Measurements from ENCODE around the gene IYD. TPM values are rescaled to one million over a fixed set of nuclear protein-coding genes. Genes with fewer than 3 reads are reported as not detected.

IYD gene
- total and polyA plus RNA-seq, 10 of the 15 experiments (the other 5 are each of a cell fraction or from before 2014, with no cell fraction given) = 0.07 TPM; not detected in 9

DNA sequence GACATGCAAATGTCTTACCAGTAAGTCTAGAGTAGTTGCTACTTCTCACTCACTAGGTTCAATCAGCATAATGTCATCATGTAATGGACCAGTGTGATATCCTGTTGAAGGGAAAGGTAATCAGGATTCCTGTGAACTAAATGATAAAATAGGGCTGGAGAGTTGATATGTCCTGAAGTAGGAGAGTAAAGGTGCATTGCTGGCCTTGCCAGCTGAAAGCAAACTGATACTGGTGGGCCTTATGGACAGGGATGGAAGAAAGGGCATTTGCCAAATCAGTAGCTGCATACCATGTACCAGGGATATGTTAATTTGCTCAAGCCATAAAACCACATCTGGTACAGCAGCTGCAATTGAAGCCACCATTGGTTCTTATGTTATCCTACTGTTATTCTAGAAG lies 37.5 kb upstream of the IYD start (continued):
- TF ChIP-seq, protein P1, sequence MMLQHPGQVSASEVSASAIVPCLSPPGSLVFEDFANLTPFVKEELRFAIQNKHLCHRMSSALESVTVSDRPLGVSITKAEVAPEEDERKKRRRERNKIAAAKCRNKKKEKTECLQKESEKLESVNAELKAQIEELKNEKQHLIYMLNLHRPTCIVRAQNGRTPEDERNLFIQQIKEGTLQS (IDR thresholded peaks at IDR 0.05; ENCODE audit: borderline replicate concordance, extremely low read depth, low read depth, low read length) = no peak
- no peak for TF ChIP-seq JUNB (IDR thresholded peaks at IDR 0.05)
- no peak for TF ChIP-seq PML (IDR thresholded peaks at IDR 0.05; ENCODE audit: low read length)
- TF ChIP-seq, protein P2, sequence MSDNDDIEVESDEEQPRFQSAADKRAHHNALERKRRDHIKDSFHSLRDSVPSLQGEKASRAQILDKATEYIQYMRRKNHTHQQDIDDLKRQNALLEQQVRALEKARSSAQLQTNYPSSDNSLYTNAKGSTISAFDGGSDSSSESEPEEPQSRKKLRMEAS (IDR thresholded peaks at IDR 0.05; ENCODE audit: low read depth, low read length) = no peak
- TF ChIP-seq, protein P3, sequence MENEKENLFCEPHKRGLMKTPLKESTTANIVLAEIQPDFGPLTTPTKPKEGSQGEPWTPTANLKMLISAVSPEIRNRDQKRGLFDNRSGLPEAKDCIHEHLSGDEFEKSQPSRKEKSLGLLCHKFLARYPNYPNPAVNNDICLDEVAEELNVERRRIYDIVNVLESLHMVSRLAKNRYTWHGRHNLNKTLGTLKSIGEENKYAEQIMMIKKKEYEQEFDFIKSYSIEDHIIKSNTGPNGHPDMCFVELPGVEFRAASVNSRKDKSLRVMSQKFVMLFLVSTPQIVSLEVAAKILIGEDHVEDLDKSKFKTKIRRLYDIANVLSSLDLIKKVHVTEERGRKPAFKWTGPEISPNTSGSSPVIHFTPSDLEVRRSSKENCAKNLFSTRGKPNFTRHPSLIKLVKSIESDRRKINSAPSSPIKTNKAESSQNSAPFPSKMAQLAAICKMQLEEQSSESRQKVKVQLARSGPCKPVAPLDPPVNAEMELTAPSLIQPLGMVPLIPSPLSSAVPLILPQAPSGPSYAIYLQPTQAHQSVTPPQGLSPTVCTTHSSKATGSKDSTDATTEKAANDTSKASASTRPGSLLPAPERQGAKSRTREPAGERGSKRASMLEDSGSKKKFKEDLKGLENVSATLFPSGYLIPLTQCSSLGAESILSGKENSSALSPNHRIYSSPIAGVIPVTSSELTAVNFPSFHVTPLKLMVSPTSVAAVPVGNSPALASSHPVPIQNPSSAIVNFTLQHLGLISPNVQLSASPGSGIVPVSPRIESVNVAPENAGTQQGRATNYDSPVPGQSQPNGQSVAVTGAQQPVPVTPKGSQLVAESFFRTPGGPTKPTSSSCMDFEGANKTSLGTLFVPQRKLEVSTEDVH (IDR thresholded peaks at IDR 0.05; ENCODE audit: low read depth, partially characterized antibody) = no peak
- TF ChIP-seq, protein P4, sequence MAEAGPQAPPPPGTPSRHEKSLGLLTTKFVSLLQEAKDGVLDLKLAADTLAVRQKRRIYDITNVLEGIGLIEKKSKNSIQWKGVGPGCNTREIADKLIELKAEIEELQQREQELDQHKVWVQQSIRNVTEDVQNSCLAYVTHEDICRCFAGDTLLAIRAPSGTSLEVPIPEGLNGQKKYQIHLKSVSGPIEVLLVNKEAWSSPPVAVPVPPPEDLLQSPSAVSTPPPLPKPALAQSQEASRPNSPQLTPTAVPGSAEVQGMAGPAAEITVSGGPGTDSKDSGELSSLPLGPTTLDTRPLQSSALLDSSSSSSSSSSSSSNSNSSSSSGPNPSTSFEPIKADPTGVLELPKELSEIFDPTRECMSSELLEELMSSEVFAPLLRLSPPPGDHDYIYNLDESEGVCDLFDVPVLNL (IDR thresholded peaks at IDR 0.05; ENCODE audit: low read depth, low read length) = no peak

DNA sequence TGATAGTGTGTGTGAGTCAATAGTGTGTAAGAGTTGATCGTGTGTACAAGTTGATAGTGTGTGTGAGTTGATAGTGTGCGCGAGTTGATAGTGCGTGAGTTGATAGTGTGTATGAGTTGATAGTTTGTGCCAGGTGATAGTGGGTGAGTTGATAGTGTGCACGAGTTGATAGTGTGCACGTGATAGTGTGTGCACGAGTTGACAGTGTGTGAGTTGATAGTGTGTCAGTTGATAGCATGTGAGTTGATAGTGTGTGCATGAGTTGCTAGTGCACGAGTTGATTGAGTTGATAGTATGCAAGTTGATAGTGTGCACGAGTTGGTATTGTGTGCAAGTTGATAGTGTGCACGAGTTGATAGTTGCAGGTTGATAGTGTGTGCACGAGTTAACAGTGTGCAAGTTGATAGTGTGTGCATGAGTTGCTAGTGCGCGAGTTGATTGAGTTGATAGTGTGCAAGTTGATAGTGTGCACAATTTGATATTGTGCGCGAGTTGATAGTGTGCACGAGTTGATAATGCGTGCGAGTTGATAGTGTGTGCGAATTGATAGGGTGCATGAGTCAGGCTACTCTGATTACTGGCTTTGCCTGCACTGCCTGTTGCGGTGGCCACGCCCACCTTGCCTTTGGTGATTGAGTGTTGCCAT lies 35.8 kb upstream of the IYD start:
- ATAC-seq = no peak

More for the DNA sequence above, 35.8 kb upstream of the IYD start:
- POLR2A ChIA-PET = no interaction called here
- no peak overlapping the region for H3K4me3 ChIP-seq
- H3K27ac ChIP-seq (ENCODE audit: control insufficient read depth, insufficient read depth) = no peak overlapping the region
- H3K27me3 ChIP-seq (replicated peaks in 1 of 2; ENCODE audit: control insufficient read depth in 2 of 2, insufficient read depth in 2 of 2, low read length in 1 of 2) = no peaks in the 10 kb centered on the region
- H3K4me1 ChIP-seq (ENCODE audit: control insufficient read depth, insufficient read depth, low read length) = no peaks in the 10 kb centered on the region
- no TSS peak for BruUV-seq (replicated peaks)
- SMC1A ChIA-PET (ENCODE audit: uncharacterized antibody, unreplicated experiment) = no interaction called here
- no peaks in the 10 kb centered on the region for H3K79me2 ChIP-seq (ENCODE audit: control insufficient read depth, insufficient read depth, low read length)
- in situ Hi-C loops (cut with MboI) = loop anchor here (10.0 kb wide), 2 partner anchors 248 to 482 kb away; no protein-coding TSS in a partner anchor
- CTCF ChIA-PET = no interaction called here
- 53% methylated on average over 21 of the region's 21 CpGs for WGBS (ENCODE audit: insufficient coverage, insufficient replicate concordance, low lambda C conversion rate, missing lambda C conversion rate)
- H3K4me2 ChIP-seq (ENCODE audit: control insufficient read depth, insufficient read depth) = no peak overlapping the region
- DNase-seq (ENCODE audit: low read depth, low spot score) (no peak), FAIRE-seq (no peak)
- H3K9me3 ChIP-seq (replicated peaks; ENCODE audit: control insufficient read depth, insufficient read depth, low read length) = no peaks in the 10 kb centered on the region
- no peak for TF ChIP-seq IRF4 (IDR thresholded peaks at IDR 0.05; ENCODE audit: low read depth, low read length)
- TF ChIP-seq CHD2 (IDR thresholded peaks at IDR 0.05; ENCODE audit: borderline replicate concordance, low read depth, low read length) = no peak
- no peak for TF ChIP-seq ESRRA (IDR thresholded peaks at IDR 0.05; ENCODE audit: low read length)
- TF ChIP-seq RBBP5 (conservative IDR thresholded peaks at IDR 0.05) = no peak
- TF ChIP-seq, protein P5, sequence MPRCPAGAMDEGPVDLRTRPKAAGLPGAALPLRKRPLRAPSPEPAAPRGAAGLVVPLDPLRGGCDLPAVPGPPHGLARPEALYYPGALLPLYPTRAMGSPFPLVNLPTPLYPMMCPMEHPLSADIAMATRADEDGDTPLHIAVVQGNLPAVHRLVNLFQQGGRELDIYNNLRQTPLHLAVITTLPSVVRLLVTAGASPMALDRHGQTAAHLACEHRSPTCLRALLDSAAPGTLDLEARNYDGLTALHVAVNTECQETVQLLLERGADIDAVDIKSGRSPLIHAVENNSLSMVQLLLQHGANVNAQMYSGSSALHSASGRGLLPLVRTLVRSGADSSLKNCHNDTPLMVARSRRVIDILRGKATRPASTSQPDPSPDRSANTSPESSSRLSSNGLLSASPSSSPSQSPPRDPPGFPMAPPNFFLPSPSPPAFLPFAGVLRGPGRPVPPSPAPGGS (IDR thresholded peaks at IDR 0.05; ENCODE audit: borderline replicate concordance, insufficient read depth, low read depth, low read length, poor library complexity, severe bottlenecking) = peak; percentile 79
- TF ChIP-seq, protein P6, sequence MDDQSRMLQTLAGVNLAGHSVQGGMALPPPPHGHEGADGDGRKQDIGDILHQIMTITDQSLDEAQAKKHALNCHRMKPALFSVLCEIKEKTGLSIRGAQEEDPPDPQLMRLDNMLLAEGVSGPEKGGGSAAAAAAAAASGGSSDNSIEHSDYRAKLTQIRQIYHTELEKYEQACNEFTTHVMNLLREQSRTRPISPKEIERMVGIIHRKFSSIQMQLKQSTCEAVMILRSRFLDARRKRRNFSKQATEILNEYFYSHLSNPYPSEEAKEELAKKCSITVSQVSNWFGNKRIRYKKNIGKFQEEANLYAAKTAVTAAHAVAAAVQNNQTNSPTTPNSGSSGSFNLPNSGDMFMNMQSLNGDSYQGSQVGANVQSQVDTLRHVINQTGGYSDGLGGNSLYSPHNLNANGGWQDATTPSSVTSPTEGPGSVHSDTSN (IDR thresholded peaks at IDR 0.05; ENCODE audit: insufficient replicate concordance, low read depth, low read length) = peak; percentile 37
- no peaks in the 10 kb centered on the region for H3K36me3 ChIP-seq (ENCODE audit: control insufficient read depth in 2 of 2, insufficient read depth in 2 of 2, low read length in 1 of 2)
- no peak overlapping the region for H2AFZ ChIP-seq (ENCODE audit: control insufficient read depth, low read depth, low read length)
- no peak overlapping the region for H3K9ac ChIP-seq (ENCODE audit: control insufficient read depth, insufficient read depth, low read length)
- intact Hi-C loops (cut with micrococcal nuclease; ENCODE audit: unreplicated experiment) = loop anchor here (10.0 kb wide), 2 partner anchors 168 to 398 kb away; no protein-coding TSS in a partner anchor
- RAD21 ChIA-PET (ENCODE audit: unreplicated experiment) = no interaction called here
- H4K20me1 ChIP-seq (ENCODE audit: control insufficient read depth, insufficient read depth) = no peaks in the 10 kb centered on the region
